ENCODE results near the gene BRINP3. TPM values are rescaled to one million over a fixed set of nuclear protein-coding genes. Genes with fewer than 3 reads are reported as not detected.

Gene BRINP3
- total and polyA plus RNA-seq, 8 donors, result 0.06 to 25.5 (median 7.4) TPM; not detected in 4

- intact Hi-C loops (cut with DNase I; ENCODE audit: low total_unique reads), result no loop called here
- Histone ChIP-seq H3K27ac (no peak overlapping the region), H3K4me3 (no peak overlapping the region), H3K4me1 (no peaks in the 10 kb centered on the region), H3K27me3 (no peaks in the 10 kb centered on the region), H3K9me3 (peaks cover 0 to 5% (median 0%) of the 10 kb centered on the region in 4 donors), H3K36me3 (no peaks in the 10 kb centered on the region)
- TF ChIP-seq CTCF (IDR thresholded peaks at IDR 0.05) (no peak), EP300 (IDR thresholded peaks at IDR 0.05) (no peak), POLR2AphosphoS5 (IDR thresholded peaks at IDR 0.05) (no peak), POLR2A (IDR thresholded peaks at IDR 0.05) (no peak)
- 14 to 32% (median 23%) methylated on average over 3 of the region's 3 CpGs for WGBS, 5 donors
- DNase-seq, result no peak
Observed at GRCh38 chr1:190193508-190194115, 284.1 kb downstream of the BRINP3 start.

GRCh38 chr1:190192627-190193026 lies 285.0 kb downstream of the BRINP3 start:
- 62 to 78% (median 70%) methylated on average over 2 of the region's 2 CpGs for WGBS, 5 donors
- Histone ChIP-seq H3K9me3 (peaks cover 0 to 1% (median 0%) of the 10 kb centered on the region in 4 donors), H3K4me3 (no peak overlapping the region), H3K4me1 (no peaks in the 10 kb centered on the region), H3K36me3 (no peaks in the 10 kb centered on the region), H3K27ac (no peak overlapping the region), H3K27me3 (no peaks in the 10 kb centered on the region)
- TF ChIP-seq CTCF (IDR thresholded peaks at IDR 0.05) (no peak), POLR2AphosphoS5 (IDR thresholded peaks at IDR 0.05) (no peak), EP300 (IDR thresholded peaks at IDR 0.05) (no peak), POLR2A (IDR thresholded peaks at IDR 0.05) (no peak)
- DNase-seq, result no peak
- intact Hi-C loops (cut with DNase I; ENCODE audit: low total_unique reads), result no loop called here

- no peaks in the 10 kb centered on the region for H3K36me3 ChIP-seq
- no peak for DNase-seq
- H3K4me1 ChIP-seq, result no peaks in the 10 kb centered on the region
- no peaks in the 10 kb centered on the region for H3K9me3 ChIP-seq
- no peak overlapping the region for H3K4me3 ChIP-seq
- H3K27ac ChIP-seq, result no peak overlapping the region
- intact Hi-C loops (cut with DNase I; ENCODE audit: low total_unique reads), result no loop called here
- TF ChIP-seq CTCF (IDR thresholded peaks at IDR 0.05), result no peak
- TF ChIP-seq EP300 (IDR thresholded peaks at IDR 0.05), result no peak
- no peak for TF ChIP-seq POLR2A (IDR thresholded peaks at IDR 0.05)
- TF ChIP-seq POLR2AphosphoS5 (IDR thresholded peaks at IDR 0.05), result no peak
- WGBS, 5 donors, result 0 to 57% (median 27%) methylated on average over 1 of the region's 1 CpG
- no peaks in the 10 kb centered on the region for H3K27me3 ChIP-seq
Observed at GRCh38 chr1:190183588-190183987, 294.1 kb downstream of the BRINP3 start.

- H3K4me1 ChIP-seq, result no peaks in the 10 kb centered on the region
- H3K36me3 ChIP-seq, result no peaks in the 10 kb centered on the region
- TF ChIP-seq POLR2AphosphoS5 (IDR thresholded peaks at IDR 0.05) (no peak), CTCF (IDR thresholded peaks at IDR 0.05) (no peak), POLR2A (IDR thresholded peaks at IDR 0.05) (no peak), EP300 (IDR thresholded peaks at IDR 0.05) (no peak)
- no peak for DNase-seq
- no peaks in the 10 kb centered on the region for H3K9me3 ChIP-seq
- no peaks in the 10 kb centered on the region for H3K27me3 ChIP-seq
- no peak overlapping the region for H3K27ac ChIP-seq
- intact Hi-C loops (cut with DNase I; ENCODE audit: low total_unique reads), result no loop called here
- no peak overlapping the region for H3K4me3 ChIP-seq
- 13 to 36% (median 20%) methylated on average over 3 of the region's 3 CpGs for WGBS, 5 donors
Observed at GRCh38 chr1:190179817-190180216, 297.8 kb downstream of the BRINP3 start.

Measured in stomach (tissue), 9 donors.